Lower leg skin (tissue), 4 donors: ENCODE measurements around the gene SHROOM3. TPM values are rescaled to one million over a fixed set of nuclear protein-coding genes. Genes with fewer than 3 reads are reported as not detected.

Experiments
- DNase-seq, 2 donors: peaks; one replicate each; pipeline ENCODE4 v3.0.0-alpha.2; 2019; ENCODE audit warnings: low spot score in 2 of 2
- H3K4me3 ChIP-seq: fragments of 200-600 bp; sonication (generic); 2 replicates; pipeline ENCODE4 v1.5.1; 2017; ENCODE audit warnings: mild to moderate bottlenecking, low read depth; ENCODE audit not compliant: poor library complexity, severe bottlenecking
- CTCF ChIP-seq, 3 donors: fragments of 450-650 bp; IDR thresholded peaks; one replicate each; pipeline ENCODE4 v1.5.1; 2016; ENCODE audit warnings: antibody characterized with exemption in 3 of 3, mild to moderate bottlenecking in 3 of 3, moderate library complexity in 2 of 3
- POLR2A ChIP-seq, 2 donors: fragments of 450-650 bp; IDR thresholded peaks; one replicate each; pipeline ENCODE4 v1.6.1; 2016 to 2017; ENCODE audit warnings: antibody characterized with exemption in 2 of 2, mild to moderate bottlenecking in 1 of 2, moderate library complexity in 1 of 2
- WGBS, 2 donors: methylation state at CpG; one replicate each; pipeline ENCODE4 v1.1.5; 2018; 5-methylcytosine and 5-hydroxymethylcytosine counted together
- intact Hi-C: fragments of 100-400 bp; cut with DNase I; formaldehyde crosslinking; loops from one replicate; pipeline ENCODE4 v1.15.0; 2023; ENCODE audit warnings: low total_unique reads
- total RNA-seq, 4 donors: library from RNA; depleted of rRNA; stranded (reverse); fragments of >200 nt; gene quantifications; one replicate each; pipeline ENCODE4 v1.1.0, GENCODE V29; 2016

Gene SHROOM3
- total RNA-seq, 4 donors from 2014 or later = 37.7 to 88.8 (median 44.0) TPM

GRCh38 chr4:76773766-76774165 lies 338.7 kb downstream of the SHROOM3 start:
- intact Hi-C loops = no loop called here
- no peak overlapping the region for H3K4me3 ChIP-seq
- DNase-seq = no peak
- TF ChIP-seq POLR2A (IDR thresholded peaks at IDR 0.05) = no peak

GRCh38 chr4:76779740-76780459 lies 344.9 kb downstream of the SHROOM3 start:
- WGBS, 2 donors = 92% methylated on average over 9 of the region's 9 CpGs
- TF ChIP-seq POLR2A (IDR thresholded peaks at IDR 0.05) = no peak
- no peak for TF ChIP-seq CTCF (IDR thresholded peaks at IDR 0.05)
- no peak overlapping the region for H3K4me3 ChIP-seq
- intact Hi-C loops = no loop called here
- DNase-seq = no peak

GRCh38 chr4:76780781-76781697 lies 346.0 kb downstream of the SHROOM3 start:
- no peak for DNase-seq
- intact Hi-C loops = no loop called here
- 91% methylated on average over 7 of the region's 7 CpGs for whole genome bisulfite sequencing, 2 donors
- no peak overlapping the region for H3K4me3 ChIP-seq
- TF ChIP-seq POLR2A (IDR thresholded peaks at IDR 0.05) = no peak
- no peak for TF ChIP-seq CTCF (IDR thresholded peaks at IDR 0.05)

- no peak overlapping the region for H3K4me3 ChIP-seq
Observed at GRCh38 chr4:76781698-76782595, 346.9 kb downstream of the SHROOM3 start.

GRCh38 chr4:76782837-76783236 lies 347.8 kb downstream of the SHROOM3 start:
- TF ChIP-seq CTCF (IDR thresholded peaks at IDR 0.05) (no peak), POLR2A (IDR thresholded peaks at IDR 0.05) (no peak)
- no peak for DNase-seq
- intact Hi-C loops = no loop called here
- H3K4me3 ChIP-seq = no peak overlapping the region
- 67 to 68% methylated on average over 1 of the region's 1 CpG for WGBS, 2 donors

More at GRCh38 chr4:76781698-76782595, 346.9 kb downstream of the SHROOM3 start:
- WGBS, 2 donors = 77 to 85% methylated on average over 7 of the region's 7 CpGs
- intact Hi-C loops = no loop called here
- no peak for DNase-seq
- no peak for TF ChIP-seq POLR2A (IDR thresholded peaks at IDR 0.05)
- TF ChIP-seq CTCF (IDR thresholded peaks at IDR 0.05) = no peak
